ENCODE data around the gene SUN2. TPM values are rescaled to one million over a fixed set of nuclear protein-coding genes. Genes with fewer than 3 reads are reported as not detected.

The SUN2 gene
- total and polyA plus RNA-seq, 9 of the 15 experiments (the other 6 are each of a cell fraction or from before 2014, with no cell fraction given): 0.11 to 42.6 (median 16.7) TPM

GRCh38 chr22:38755155-38755910, 465 bp downstream of the SUN2 start (continued):
- no peak for TF ChIP-seq PCBP1 (IDR thresholded peaks at IDR 0.05; ENCODE audit: low read depth, low read length, poor library complexity, severe bottlenecking)
- no peak for TF ChIP-seq NR2C1 (IDR thresholded peaks at IDR 0.05)
- no peak for TF ChIP-seq NR2C1 (tag; IDR thresholded peaks at IDR 0.05)
- TF ChIP-seq PATZ1 (CRISPR knock-in tag; IDR thresholded peaks at IDR 0.05; ENCODE audit: borderline replicate concordance): no peak
- no peak for TF ChIP-seq ATF2 (CRISPR knock-in tag; IDR thresholded peaks at IDR 0.05)
- no peak for TF ChIP-seq CEBPB (tag; IDR thresholded peaks at IDR 0.05)
- TF ChIP-seq, protein P1, sequence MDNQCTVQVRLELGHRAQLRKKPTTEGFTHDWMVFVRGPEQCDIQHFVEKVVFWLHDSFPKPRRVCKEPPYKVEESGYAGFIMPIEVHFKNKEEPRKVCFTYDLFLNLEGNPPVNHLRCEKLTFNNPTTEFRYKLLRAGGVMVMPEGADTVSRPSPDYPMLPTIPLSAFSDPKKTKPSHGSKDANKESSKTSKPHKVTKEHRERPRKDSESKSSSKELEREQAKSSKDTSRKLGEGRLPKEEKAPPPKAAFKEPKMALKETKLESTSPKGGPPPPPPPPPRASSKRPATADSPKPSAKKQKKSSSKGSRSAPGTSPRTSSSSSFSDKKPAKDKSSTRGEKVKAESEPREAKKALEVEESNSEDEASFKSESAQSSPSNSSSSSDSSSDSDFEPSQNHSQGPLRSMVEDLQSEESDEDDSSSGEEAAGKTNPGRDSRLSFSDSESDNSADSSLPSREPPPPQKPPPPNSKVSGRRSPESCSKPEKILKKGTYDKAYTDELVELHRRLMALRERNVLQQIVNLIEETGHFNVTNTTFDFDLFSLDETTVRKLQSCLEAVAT (IDR thresholded peaks at IDR 0.05): peak in 1 of 2 experiments; percentile 88; a peak in 2 of 4 replicates
- no peak for TF ChIP-seq SRSF9 (IDR thresholded peaks at IDR 0.05; ENCODE audit: borderline replicate concordance, low read depth, low read length)
- TF ChIP-seq POLR2H (tag; IDR thresholded peaks at IDR 0.05; ENCODE audit: low read depth): peak; percentile 16; the same call in 1 of the 2 replicates
- peak; percentile 40 for TF ChIP-seq MTA3 (IDR thresholded peaks at IDR 0.05; ENCODE audit: borderline replicate concordance)
- no peak for TF ChIP-seq POLR2AphosphoS5 (IDR thresholded peaks at IDR 0.05; ENCODE audit: control insufficient read depth, insufficient read depth, low read depth, low read length)
- TF ChIP-seq ZBTB43 (CRISPR knock-in tag; IDR thresholded peaks at IDR 0.05): no peak
- peak; percentile 42; the same call in 1 of the 2 replicates for TF ChIP-seq MYC (IDR thresholded peaks at IDR 0.05; ENCODE audit: low read depth, low read length)
- no peak for TF ChIP-seq MYC (CRISPR knock-in tag; IDR thresholded peaks at IDR 0.05; ENCODE audit: borderline replicate concordance, low read depth)
- no peak for TF ChIP-seq ZNF311 (CRISPR knock-in tag; IDR thresholded peaks at IDR 0.05)
- TF ChIP-seq ZNF77 (CRISPR knock-in tag; IDR thresholded peaks at IDR 0.05): no peak
- peak; percentile 43; the same call in 1 of the 2 replicates for TF ChIP-seq ESRRA (IDR thresholded peaks at IDR 0.05; ENCODE audit: borderline replicate concordance, low read depth)
- 0 out of 2 replicates have a peak, but pooled peaks have one; percentile 19 for TF ChIP-seq NR2C2 (CRISPR knock-in tag; IDR thresholded peaks at IDR 0.05)
- TF ChIP-seq NR2C2 (tag; IDR thresholded peaks at IDR 0.05): peak; percentile 87
- 0 out of 2 replicates have a peak, but pooled peaks have one; percentile 31 for TF ChIP-seq JUNB (CRISPR knock-in tag; conservative IDR thresholded peaks at IDR 0.05)
- no peak for TF ChIP-seq DMBX1 (CRISPR knock-in tag; IDR thresholded peaks at IDR 0.05; ENCODE audit: borderline replicate concordance)
